Thyroid gland (tissue), 4 donors: ENCODE measurements around the gene TIAM2. TPM values are rescaled to one million over a fixed set of nuclear protein-coding genes. Genes with fewer than 3 reads are reported as not detected.

Source experiments
- DNase-seq, 2 donors: peaks; one replicate each; pipeline ENCODE4 v3.0.0-alpha.2; 2019
- H3K27ac ChIP-seq, 3 donors: fragments of 200-600 bp; sonication (generic); 1 replicate in 2 of 3; 2 replicates in 1 of 3; pipeline ENCODE4 v1.5.1; 2016 to 2019; ENCODE audit warnings: mild to moderate bottlenecking in 1 of 3, moderate library complexity in 1 of 3
- H3K27me3 ChIP-seq: fragments of 200-600 bp; sonication (generic); one replicate; pipeline ENCODE4 v1.5.1; 2019
- H3K36me3 ChIP-seq, 2 donors: fragments of 200-600 bp; sonication (generic); one replicate each; pipeline ENCODE4 v1.5.1; 2016 to 2019
- H3K4me1 ChIP-seq, 2 donors: fragments of 200-600 bp; sonication (generic); one replicate each; pipeline ENCODE4 v1.5.1; 2017 to 2019
- H3K4me3 ChIP-seq, 3 donors: fragments of 200-600 bp; sonication (generic); replicated peaks in 1 of 3; 1 replicate in 2 of 3; 2 replicates in 1 of 3; pipeline ENCODE4 v1.5.1; 2016; ENCODE audit warnings: mild to moderate bottlenecking in 1 of 3
- H3K9me3 ChIP-seq: fragments of 200-600 bp; sonication (generic); one replicate; pipeline ENCODE4 v1.5.1; 2017
- CTCF ChIP-seq, 6 experiments: fragments of 200-600 bp in 3 of 6; fragments of 450-650 bp in 3 of 6; sonication (generic) in 3 of 6; IDR thresholded peaks; one replicate each; pipeline ENCODE4 v1.5.1; 2016 to 2019; ENCODE audit warnings: antibody characterized with exemption in 6 of 6, mild to moderate bottlenecking in 2 of 6, inconsistent platforms in 1 of 6, moderate library complexity in 1 of 6
- POLR2A ChIP-seq, 2 donors: fragments of 450-650 bp; IDR thresholded peaks; one replicate each; pipeline ENCODE4 v1.6.1; 2017; ENCODE audit warnings: antibody characterized with exemption in 2 of 2, mild to moderate bottlenecking in 2 of 2, moderate library complexity in 1 of 2
- WGBS, 2 donors: methylation state at CpG; one replicate each; pipeline ENCODE4 v1.1.5; 2017; 5-methylcytosine and 5-hydroxymethylcytosine counted together
- intact Hi-C: fragments of 100-400 bp; cut with DNase I; formaldehyde crosslinking; loops from one replicate; pipeline ENCODE4 v1.15.1; 2023
- total RNA-seq, 4 donors: library from RNA; depleted of rRNA; stranded (reverse); fragments of >200 nt; gene quantifications; one replicate each; pipeline ENCODE4 v1.2.3, GENCODE V29; 2016

The TIAM2 gene
- total RNA-seq, 4 donors from 2014 or later: 11.1 to 26.1 (median 18.5) TPM

DNA sequence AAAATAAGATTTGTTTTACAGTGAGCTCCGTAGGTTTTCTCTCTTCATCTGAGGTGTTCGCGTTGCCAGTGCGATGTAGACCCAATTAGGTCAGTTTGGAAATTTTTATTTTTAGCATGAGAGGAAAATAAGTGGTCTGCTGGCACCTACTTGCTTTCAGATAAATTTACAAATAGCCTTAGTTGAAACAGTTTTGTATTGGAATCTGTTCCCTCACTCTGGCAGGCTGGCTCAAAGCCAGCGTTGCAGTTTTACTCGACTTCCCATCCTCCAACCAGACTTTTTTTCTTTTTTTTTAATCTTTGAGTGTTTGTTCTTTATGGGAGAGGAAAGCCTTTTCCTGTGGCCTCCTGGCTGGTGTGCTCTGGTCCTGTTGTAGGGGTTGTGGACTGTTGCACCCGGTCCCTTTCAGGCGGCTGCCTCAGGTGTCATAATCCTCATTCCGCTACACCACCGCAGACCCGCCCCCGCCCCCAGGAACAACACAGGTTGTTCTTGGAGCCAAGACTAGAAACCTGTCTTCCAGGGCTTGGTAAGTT lies 46.7 kb downstream of the TIAM2 start:
- H3K9me3 ChIP-seq: no peaks in the 10 kb centered on the region
- H3K4me1 ChIP-seq: peaks cover 10 to 24% of the 10 kb centered on the region in 2 donors
- intact Hi-C loops: no loop called here
- H3K27me3 ChIP-seq: no peaks in the 10 kb centered on the region
- 55 to 56% methylated on average over 12 of the region's 12 CpGs for WGBS, 2 donors
- DNase-seq: peak; percentile 78 to 82
- H3K27ac ChIP-seq: peak overlapping the region in 2 of 3 donors; percentile 48 to 64
- no peak overlapping the region for H3K4me3 ChIP-seq
- H3K36me3 ChIP-seq: no peaks in the 10 kb centered on the region
- no peak for TF ChIP-seq POLR2A (IDR thresholded peaks at IDR 0.05)
- no peak for TF ChIP-seq CTCF (IDR thresholded peaks at IDR 0.05)

DNA sequence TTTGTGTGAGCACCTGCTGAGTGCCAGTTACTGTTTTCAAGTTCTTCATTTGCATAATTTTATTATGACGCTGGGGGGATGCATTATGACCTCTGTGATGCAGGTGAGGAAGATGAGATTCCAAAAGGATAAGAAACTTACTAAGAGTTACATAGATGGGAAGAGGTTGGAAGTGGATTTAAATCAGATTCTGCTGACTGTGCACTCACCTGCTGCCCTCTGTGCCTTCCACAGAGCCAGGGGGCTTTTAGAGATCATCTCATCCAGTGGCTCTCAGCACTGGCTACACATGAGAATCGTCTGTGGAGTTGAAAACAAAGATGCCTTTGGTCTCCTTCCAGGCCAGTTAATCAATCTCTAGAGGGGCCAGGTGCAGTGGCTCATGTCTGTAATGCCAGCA lies 47.9 kb downstream of the TIAM2 start:
- Histone ChIP-seq H3K36me3 (no peaks in the 10 kb centered on the region), H3K27me3 (no peaks in the 10 kb centered on the region), H3K27ac (no peak overlapping the region), H3K9me3 (no peaks in the 10 kb centered on the region), H3K4me1 (peaks cover 10 to 28% of the 10 kb centered on the region in 2 donors), H3K4me3 (no peak overlapping the region)
- no peak for DNase-seq
- intact Hi-C loops: no loop called here
- TF ChIP-seq POLR2A (IDR thresholded peaks at IDR 0.05) (no peak), CTCF (IDR thresholded peaks at IDR 0.05) (no peak)
- 78% methylated on average over 2 of the region's 2 CpGs for WGBS, 2 donors

- no peaks in the 10 kb centered on the region for H3K9me3 ChIP-seq
- no peak overlapping the region for H3K4me3 ChIP-seq
- H3K27me3 ChIP-seq: no peaks in the 10 kb centered on the region
- DNase-seq: no peak
- 93 to 94% methylated on average over 9 of the region's 9 CpGs for WGBS, 2 donors
- H3K4me1 ChIP-seq: peaks cover 21 to 33% of the 10 kb centered on the region in 2 donors
- intact Hi-C loops: no loop called here
- H3K36me3 ChIP-seq: no peaks in the 10 kb centered on the region
- TF ChIP-seq CTCF (IDR thresholded peaks at IDR 0.05): no peak
- TF ChIP-seq POLR2A (IDR thresholded peaks at IDR 0.05): no peak
- H3K27ac ChIP-seq: no peak overlapping the region
Measured at GRCh38 chr6:155045561-155046404, 50.7 kb downstream of the TIAM2 start.

DNA sequence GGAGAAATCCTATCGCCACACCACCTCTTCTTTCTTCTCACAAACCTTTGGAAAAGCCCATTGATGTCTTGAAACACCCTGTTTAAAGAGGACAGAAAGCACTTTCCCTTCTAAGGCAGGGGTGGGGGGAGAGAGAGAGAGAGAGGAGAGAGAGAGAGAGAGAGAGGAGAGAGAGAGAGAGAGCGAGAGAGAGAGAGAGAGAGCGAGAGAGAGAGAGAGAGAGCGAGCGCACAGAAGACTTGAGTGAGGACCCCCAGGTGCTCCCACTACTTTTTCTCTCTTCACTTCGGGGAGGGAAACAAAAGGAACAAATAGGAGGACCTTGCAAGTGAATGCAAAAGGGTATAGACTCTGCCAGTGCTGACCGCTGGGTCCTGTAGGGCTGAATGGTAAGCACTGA lies 52.4 kb downstream of the TIAM2 start:
- no peak for DNase-seq
- Histone ChIP-seq H3K4me3 (no peak overlapping the region), H3K27me3 (no peaks in the 10 kb centered on the region), H3K27ac (no peak overlapping the region), H3K36me3 (no peaks in the 10 kb centered on the region), H3K4me1 (peaks cover 11 to 16% of the 10 kb centered on the region in 2 donors), H3K9me3 (no peaks in the 10 kb centered on the region)
- intact Hi-C loops: no loop called here
- TF ChIP-seq CTCF (IDR thresholded peaks at IDR 0.05) (no peak), POLR2A (IDR thresholded peaks at IDR 0.05) (no peak)
- WGBS, 2 donors: 91 to 93% methylated on average over 7 of the region's 7 CpGs

DNA sequence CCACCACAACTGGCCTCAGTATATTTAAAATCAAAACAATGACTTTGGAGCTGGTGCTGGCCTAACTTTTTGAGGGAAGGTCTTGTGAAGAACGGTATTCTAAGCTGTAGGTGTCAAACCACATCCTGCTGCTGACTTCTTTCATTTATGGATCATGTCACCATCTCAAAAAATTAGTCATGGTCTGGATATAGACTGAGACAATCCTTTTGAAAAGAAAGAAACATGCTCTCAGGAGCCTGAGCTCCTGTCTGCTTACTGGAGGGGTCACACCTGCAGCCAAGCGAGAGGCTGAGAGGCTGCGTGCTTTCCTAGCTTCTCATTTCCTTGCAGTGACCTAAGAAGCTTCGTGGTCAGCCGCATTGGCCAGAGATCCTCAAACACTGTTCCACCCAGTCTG lies 55.2 kb downstream of the TIAM2 start:
- DNase-seq: no peak
- H3K9me3 ChIP-seq: no peaks in the 10 kb centered on the region
- H3K36me3 ChIP-seq: no peaks in the 10 kb centered on the region
- intact Hi-C loops: no loop called here
- no peak for TF ChIP-seq CTCF (IDR thresholded peaks at IDR 0.05)
- TF ChIP-seq POLR2A (IDR thresholded peaks at IDR 0.05): no peak
- 81 to 88% methylated on average over 5 of the region's 5 CpGs for WGBS, 2 donors
- no peaks in the 10 kb centered on the region for H3K27me3 ChIP-seq
- H3K4me1 ChIP-seq: peaks cover 10 to 20% of the 10 kb centered on the region in 2 donors
- H3K4me3 ChIP-seq: no peak overlapping the region
- no peak overlapping the region for H3K27ac ChIP-seq
